HepG2 (cell line): ENCODE data around the gene PTMA. TPM values are rescaled to one million over a fixed set of nuclear protein-coding genes. Genes with fewer than 3 reads are reported as not detected.

ENCODE experiments used
- CAMTA2 ChIP-seq: sonication (generic); formaldehyde crosslinking; IDR thresholded peaks from 2 replicates; pipeline ENCODE4 v1.4.0; 2020; ENCODE audit warnings: mild to moderate bottlenecking, missing genetic modification reagents, borderline replicate concordance
- CCAR2 ChIP-seq: fragments of 200-400 bp; formaldehyde crosslinking; optimal IDR thresholded peaks from 2 replicates; pipeline ENCODE3; 2018; ENCODE audit warnings: low read depth, mild to moderate bottlenecking, low read length, moderate library complexity
- CEBPZ ChIP-seq: IDR thresholded peaks from 2 replicates; pipeline ENCODE4 v1.6.1; 2012; ENCODE audit warnings: low read length, improper control_type of control experiment
- MAFG ChIP-seq: sonication (generic); formaldehyde crosslinking; IDR thresholded peaks from 2 replicates; pipeline ENCODE4 v1.5.1; 2020; ENCODE audit warnings: mild to moderate bottlenecking, missing genetic modification reagents
- MEF2D ChIP-seq: sonication (generic); formaldehyde crosslinking; IDR thresholded peaks from 2 replicates; pipeline ENCODE4 v1.5.1; 2020; ENCODE audit warnings: mild to moderate bottlenecking, missing genetic modification reagents
- PCBP1 ChIP-seq: fragments of 200-400 bp; formaldehyde crosslinking; IDR thresholded peaks from 2 replicates; pipeline ENCODE4 v1.6.1; 2017; ENCODE audit warnings: mild to moderate bottlenecking, low read depth, low read length, borderline replicate concordance
- PHF21A ChIP-seq: sonication (generic); formaldehyde crosslinking; IDR thresholded peaks from 2 replicates; pipeline ENCODE4 v1.5.0; 2020; ENCODE audit warnings: mild to moderate bottlenecking, missing genetic modification reagents
- SAFB2 ChIP-seq: sonication (generic); formaldehyde crosslinking; IDR thresholded peaks from 2 replicates; pipeline ENCODE4 v1.5.1; 2020; ENCODE audit warnings: missing genetic modification reagents, low read depth, mild to moderate bottlenecking, borderline replicate concordance
- THAP7 ChIP-seq: sonication (generic); formaldehyde crosslinking; IDR thresholded peaks from 2 replicates; pipeline ENCODE4 v1.8.1; 2023; ENCODE audit warnings: mild to moderate bottlenecking, missing genetic modification reagents
- ZNF598 ChIP-seq: sonication (generic); formaldehyde crosslinking; IDR thresholded peaks from 2 replicates; pipeline ENCODE4 v1.5.1; 2020; ENCODE audit warnings: mild to moderate bottlenecking, missing genetic modification reagents, borderline replicate concordance
- ZNF737 ChIP-seq: sonication (generic); formaldehyde crosslinking; IDR thresholded peaks from 2 replicates; pipeline ENCODE4 v1.5.0; 2020; ENCODE audit warnings: missing genetic modification reagents, mild to moderate bottlenecking, borderline replicate concordance
- polyA plus RNA-seq, 8 experiments: library from polyadenylated mRNA; depleted of rRNA in 3 of 8; stranded (reverse) in 7 of 8; unstranded in 1 of 8; fragments of >200 nt; fragmentation: Illumina TruSeq in 4 of 8; extraction: Trizol in 4 of 8; gene quantifications; 2 replicates each; pipeline versions ENCODE4 v1.2.1 to v1.2.3, GENCODE V29; 2011 to 2016; ENCODE audit warnings: low read depth in 4 of 8, missing spikeins in 1 of 8, mixed read lengths in 1 of 8; ENCODE audit not compliant: insufficient read depth in 1 of 8
- total RNA-seq, 5 experiments: library from RNA; depleted of rRNA; stranded (reverse); fragments of >200 nt; fragmentation: Illumina TruSeq; extraction: Trizol; gene quantifications; 2 replicates each; pipeline ENCODE4 v1.2.3, GENCODE V29; 2016; ENCODE audit warnings: low read depth in 1 of 5

The PTMA gene
- total and polyA plus RNA-seq, 2 of the 13 experiments (the other 11 are each of a cell fraction or from before 2014, with no cell fraction given), result 190 to 1,086 TPM

GRCh38 chr2:231714639-231715498, 6.5 kb downstream of the PTMA start (continued):
- TF ChIP-seq CEBPZ (no peak), PCBP1 (no peak), SAFB2 (CRISPR knock-in tag) (peak; percentile 77; the same call in 1 of the 2 replicates), MEF2D (CRISPR knock-in tag) (peak; percentile 61; the same call in 1 of the 2 replicates), ZNF737 (CRISPR knock-in tag) (peak; percentile 62; the same call in 1 of the 2 replicates), PHF21A (CRISPR knock-in tag) (no peak), THAP7 (CRISPR knock-in tag) (0 out of 2 replicates have a peak, but pooled peaks have one; percentile 5), MAFG (CRISPR knock-in tag) (no peak), CCAR2 (no peak), ZNF598 (CRISPR knock-in tag) (no peak), CAMTA2 (CRISPR knock-in tag) (no peak)
